ENCODE data around the gene ENTPD8. TPM values are rescaled to one million over a fixed set of nuclear protein-coding genes. Genes with fewer than 3 reads are reported as not detected.

Gene ENTPD8
- total RNA-seq, 2 donors from 2014 or later, result not detected

Other genes starting within 250 kb of the ENTPD8 start
- 10 to 100 TPM in 1 of 2 donors, 1 to 10 TPM in 1; 9.0 to 19.1 TPM for gene TPRN, start 240.6 kb downstream of the ENTPD8 start, total RNA-seq
- 10 to 100 TPM; 25.0 to 43.9 TPM for gene TMEM203, start 235.7 kb downstream of the ENTPD8 start, total RNA-seq
- 10 to 100 TPM; 33.0 to 81.9 TPM for gene NDOR1, start 235.7 kb downstream of the ENTPD8 start, total RNA-seq
- 1 to 10 TPM; 1.4 to 1.9 TPM for gene RNF208, start 219.1 kb downstream of the ENTPD8 start, total RNA-seq
- under 1 TPM; 0.29 to 0.33 TPM for gene CYSRT1, start 216.2 kb downstream of the ENTPD8 start, total RNA-seq
- gene RNF224, start 213.9 kb downstream of the ENTPD8 start, total RNA-seq, result not detected
- not detected for gene SLC34A3, start 210.5 kb downstream of the ENTPD8 start, total RNA-seq
- 100 to 1,000 TPM; 332 to 432 TPM for gene TUBB4B, start 200.1 kb downstream of the ENTPD8 start, total RNA-seq
- gene STPG3, start 190.1 kb downstream of the ENTPD8 start, total RNA-seq, result not detected
- gene NELFB, start 186.0 kb downstream of the ENTPD8 start, total RNA-seq, result 10 to 100 TPM; 58.8 to 90.3 TPM
- gene TOR4A, start 163.6 kb downstream of the ENTPD8 start, total RNA-seq, result 10 to 100 TPM; 31.1 to 38.4 TPM
- gene NRARP, start 139.1 kb downstream of the ENTPD8 start, total RNA-seq, result 1 to 10 TPM in 1 of 2 donors, under 1 TPM in 1; 0.88 to 2.6 TPM
- 1 to 10 TPM; 7.6 to 7.9 TPM for gene EXD3, start 18.2 kb downstream of the ENTPD8 start, total RNA-seq
- under 1 TPM; 0.33 to 0.62 TPM for gene NOXA1, start 18.0 kb downstream of the ENTPD8 start, total RNA-seq
- gene NSMF, start 18.0 kb upstream of the ENTPD8 start, total RNA-seq, result 10 to 100 TPM; 17.1 to 36.4 TPM
- gene PNPLA7, start 109.0 kb upstream of the ENTPD8 start, total RNA-seq, result 1 to 10 TPM; 1.2 to 7.1 TPM
- gene MRPL41, start 110.5 kb upstream of the ENTPD8 start, total RNA-seq, result 10 to 100 TPM; 35.9 to 48.6 TPM
- gene DPH7, start 137.6 kb upstream of the ENTPD8 start, total RNA-seq, result 10 to 100 TPM; 32.5 to 78.0 TPM
- 10 to 100 TPM; 31.5 to 96.1 TPM for gene ZMYND19, start 149.2 kb upstream of the ENTPD8 start, total RNA-seq
- 10 to 100 TPM; 56.6 to 64.7 TPM for gene ARRDC1, start 164.3 kb upstream of the ENTPD8 start, total RNA-seq
- 100 to 1,000 TPM in 1 of 2 donors, 10 to 100 TPM in 1; 93.1 to 184 TPM for gene EHMT1, start 177.6 kb upstream of the ENTPD8 start, total RNA-seq